Body of pancreas (tissue), 4 donors: ENCODE results near the gene AP3D1. TPM values are rescaled to one million over a fixed set of nuclear protein-coding genes. Genes with fewer than 3 reads are reported as not detected.
A peak's percentile ranks its signal among the peaks of the same experiment; 100 is the strongest.

Source experiments
- ATAC-seq: fragments of 150-250 bp; one replicate; pipeline ENCODE4 v1.9.1; 2016
- DNase-seq, 4 donors: peaks; one replicate each; pipeline ENCODE4 v3.0.0-alpha.2; 2019
- H3K27ac ChIP-seq, 4 donors: fragments of 200-600 bp; sonication (generic); 1 replicate in 3 of 4; 2 replicates in 1 of 4; pipeline versions ENCODE4 v1.5.1 to v1.6.1; 2016 to 2019; ENCODE audit warnings: mild to moderate bottlenecking in 1 of 4, mixed read lengths in 1 of 4, moderate library complexity in 1 of 4
- H3K27me3 ChIP-seq, 2 donors: fragments of 200-600 bp; sonication (generic); one replicate each; pipeline ENCODE4 v1.6.0; 2016; ENCODE audit warnings: mild to moderate bottlenecking in 1 of 2
- H3K36me3 ChIP-seq, 2 donors: fragments of 200-600 bp; sonication (generic); replicated peaks in 1 of 2; 2 replicates each; pipeline ENCODE4 v1.5.1; 2016; ENCODE audit warnings: low read depth in 2 of 2; ENCODE audit not compliant: insufficient read depth in 1 of 2
- H3K4me1 ChIP-seq: fragments of 200-600 bp; sonication (generic); one replicate; pipeline ENCODE4 v1.6.0; 2016
- H3K4me3 ChIP-seq, 2 donors: fragments of 200-600 bp; sonication (generic); 1 replicate in 1 of 2; 2 replicates in 1 of 2; pipeline ENCODE4 v1.5.1; 2016 to 2019
- H3K9me3 ChIP-seq, 3 donors: fragments of 200-600 bp; sonication (generic); 1 replicate in 2 of 3; 2 replicates in 1 of 3; pipeline ENCODE4 v1.5.1; 2016
- POLR2A ChIP-seq, 3 donors: fragments of 450-650 bp; IDR thresholded peaks; one replicate each; pipeline ENCODE4 v1.6.1; 2016; ENCODE audit warnings: antibody characterized with exemption in 3 of 3, mild to moderate bottlenecking in 2 of 3
- WGBS, 2 donors: methylation state at CpG; one replicate each; pipeline ENCODE4 v1.1.5; 2017; 5-methylcytosine and 5-hydroxymethylcytosine counted together
- intact Hi-C: fragments of 100-400 bp; cut with DNase I; formaldehyde crosslinking; loops from one replicate; pipeline ENCODE4 v1.15.1; 2023
- total RNA-seq, 2 donors: library from RNA; depleted of rRNA; stranded (reverse); fragments of >200 nt; gene quantifications; one replicate each; pipeline ENCODE4 v1.1.0, GENCODE V29; 2016
- TF ChIP-seq, protein P1 (sequence below), 7 experiments: fragments of 450-650 bp in 4 of 7; fragments of 200-600 bp in 3 of 7; sonication (generic) in 3 of 7; IDR thresholded peaks; one replicate each; pipeline ENCODE4 v1.5.1; 2016 to 2019; ENCODE audit warnings: antibody characterized with exemption in 7 of 7

The AP3D1 gene
- total RNA-seq, 2 donors from 2014 or later: 77.0 to 124 TPM

DNA sequence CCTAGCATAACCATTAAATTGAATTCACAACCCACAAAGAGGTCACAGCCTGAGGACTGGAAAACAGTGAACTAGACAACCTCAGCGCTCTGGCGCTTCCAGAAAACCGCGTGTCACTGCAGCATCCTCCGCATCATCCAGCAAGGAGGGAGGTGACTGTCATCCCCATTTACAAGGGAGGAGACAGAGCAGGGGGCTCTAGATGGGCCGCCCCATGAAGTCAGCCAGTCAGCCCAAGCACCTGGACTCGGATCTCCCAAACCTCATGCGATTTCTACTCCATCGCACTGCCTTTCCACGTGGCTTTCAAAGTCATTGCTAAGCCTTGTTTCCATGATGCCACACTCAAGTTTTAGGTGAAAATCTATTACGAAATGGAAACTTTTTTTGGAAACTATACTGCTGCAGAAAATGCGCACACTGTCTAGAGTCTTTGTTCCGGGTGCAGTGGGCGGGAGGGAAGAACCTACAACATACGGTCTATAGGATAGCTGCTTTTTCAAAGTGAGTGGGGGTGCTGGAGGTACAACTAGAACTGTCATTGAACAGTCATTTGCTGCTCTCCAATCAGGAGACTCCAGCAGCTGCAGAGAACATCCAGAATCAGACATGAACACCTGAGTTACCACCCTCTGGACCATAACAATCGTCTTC is 2.8 kb downstream of the AP3D1 start:
- intact Hi-C loops: loop anchor here (5.0 kb wide), 1 partner anchor 36 kb away; no protein-coding TSS in a partner anchor
- ATAC-seq: no peak
- Histone ChIP-seq H3K4me1 (peaks cover 55% of the 10 kb centered on the region), H3K4me3 (no peak overlapping the region), H3K36me3 (no peaks in the 10 kb centered on the region), H3K27me3 (no peaks in the 10 kb centered on the region), H3K27ac (peak overlapping the region in 2 of 4 donors; percentile 83 to 85), H3K9me3 (no peaks in the 10 kb centered on the region)
- no peak for DNase-seq
- TF ChIP-seq POLR2A (IDR thresholded peaks at IDR 0.05): no peak
- TF ChIP-seq, protein P1, sequence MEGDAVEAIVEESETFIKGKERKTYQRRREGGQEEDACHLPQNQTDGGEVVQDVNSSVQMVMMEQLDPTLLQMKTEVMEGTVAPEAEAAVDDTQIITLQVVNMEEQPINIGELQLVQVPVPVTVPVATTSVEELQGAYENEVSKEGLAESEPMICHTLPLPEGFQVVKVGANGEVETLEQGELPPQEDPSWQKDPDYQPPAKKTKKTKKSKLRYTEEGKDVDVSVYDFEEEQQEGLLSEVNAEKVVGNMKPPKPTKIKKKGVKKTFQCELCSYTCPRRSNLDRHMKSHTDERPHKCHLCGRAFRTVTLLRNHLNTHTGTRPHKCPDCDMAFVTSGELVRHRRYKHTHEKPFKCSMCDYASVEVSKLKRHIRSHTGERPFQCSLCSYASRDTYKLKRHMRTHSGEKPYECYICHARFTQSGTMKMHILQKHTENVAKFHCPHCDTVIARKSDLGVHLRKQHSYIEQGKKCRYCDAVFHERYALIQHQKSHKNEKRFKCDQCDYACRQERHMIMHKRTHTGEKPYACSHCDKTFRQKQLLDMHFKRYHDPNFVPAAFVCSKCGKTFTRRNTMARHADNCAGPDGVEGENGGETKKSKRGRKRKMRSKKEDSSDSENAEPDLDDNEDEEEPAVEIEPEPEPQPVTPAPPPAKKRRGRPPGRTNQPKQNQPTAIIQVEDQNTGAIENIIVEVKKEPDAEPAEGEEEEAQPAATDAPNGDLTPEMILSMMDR (IDR thresholded peaks at IDR 0.05): no peak
- 58 to 74% methylated on average over 16 of the region's 16 CpGs for WGBS, 2 donors

GRCh38 chr19:2145831-2146241 is 5.5 kb downstream of the AP3D1 start:
- no peak overlapping the region for H3K4me3 ChIP-seq
- DNase-seq: no peak
- H3K27me3 ChIP-seq: no peaks in the 10 kb centered on the region
- TF ChIP-seq POLR2A (IDR thresholded peaks at IDR 0.05): no peak
- TF ChIP-seq, protein P1 (IDR thresholded peaks at IDR 0.05): no peak
- 48 to 56% methylated on average over 12 to 14 of the region's 16 CpGs for whole genome bisulfite sequencing, 2 donors
- peak overlapping the region in 2 of 4 donors; percentile 20 to 32 for H3K27ac ChIP-seq
- no peaks in the 10 kb centered on the region for H3K9me3 ChIP-seq
- no peak for ATAC-seq
- H3K4me1 ChIP-seq: peaks cover 48% of the 10 kb centered on the region
- intact Hi-C loops: loop anchor here (5.0 kb wide), 1 partner anchor 34 kb away; no protein-coding TSS in a partner anchor
- H3K36me3 ChIP-seq: no peaks in the 10 kb centered on the region

GRCh38 chr19:2144190-2144589 is 7.2 kb downstream of the AP3D1 start:
- Histone ChIP-seq H3K27ac (no peak overlapping the region), H3K4me3 (no peak overlapping the region), H3K4me1 (peaks cover 43% of the 10 kb centered on the region), H3K36me3 (no peaks in the 10 kb centered on the region), H3K9me3 (no peaks in the 10 kb centered on the region), H3K27me3 (no peaks in the 10 kb centered on the region)
- ATAC-seq: no peak
- WGBS, 2 donors: 93 to 95% methylated on average over 12 to 15 of the region's 15 CpGs
- no peak for DNase-seq
- no peak for TF ChIP-seq POLR2A (IDR thresholded peaks at IDR 0.05)
- TF ChIP-seq, protein P1 (IDR thresholded peaks at IDR 0.05): no peak
- intact Hi-C loops: no loop called here

- TF ChIP-seq, protein P1 (IDR thresholded peaks at IDR 0.05): no peak
- TF ChIP-seq POLR2A (IDR thresholded peaks at IDR 0.05): no peak
- peaks cover 0 to 2% of the 10 kb centered on the region in 2 donors for H3K36me3 ChIP-seq
- peaks cover 28% of the 10 kb centered on the region for H3K4me1 ChIP-seq
- no peak overlapping the region for H3K4me3 ChIP-seq
- 88 to 94% methylated on average over 14 to 15 of the region's 15 CpGs for WGBS, 2 donors
- H3K27ac ChIP-seq: no peak overlapping the region
- intact Hi-C loops: no loop called here
- DNase-seq (no peak), ATAC-seq (no peak)
- H3K27me3 ChIP-seq: no peaks in the 10 kb centered on the region
- no peaks in the 10 kb centered on the region for H3K9me3 ChIP-seq
Observed at GRCh38 chr19:2142173-2142829, 9.1 kb downstream of the AP3D1 start.
